WTC11 (cell line): ENCODE data around the gene NPHS1. TPM values are rescaled to one million over a fixed set of nuclear protein-coding genes. Genes with fewer than 3 reads are reported as not detected.

Experiments used
- ATAC-seq: fragments of 200-7000 bp; cut with Tn5 transposase; 2 replicates; pipeline ENCODE4 v1.10.0; 2021; ENCODE audit warnings: mild to moderate bottlenecking, moderate library complexity
- CTCF ChIA-PET: fragments of 300-600 bp; sonication (Branson Sonifier 250); formaldehyde crosslinking; loops from one replicate; lab custom pipeline; 2021; ENCODE audit warnings: antibody characterized with exemption; lab: Charles Lee
- POLR2A ChIA-PET: fragments of 350-600 bp; sonication (Branson Sonifier 250); formaldehyde crosslinking; loops from one replicate; lab custom pipeline; 2021; ENCODE audit warnings: antibody characterized with exemption; lab: Charles Lee
- DNase-seq: peaks from one replicate; pipeline ENCODE4 v3.0.0; 2021; ENCODE audit warnings: low spot score
- H3K27ac Mint-ChIP-seq: 2 replicates; pipeline ENCODE4 v1.8.0; 2021; ENCODE audit warnings: mixed read lengths
- H3K27me3 Mint-ChIP-seq: 2 replicates; pipeline ENCODE4 v1.8.0; 2021; ENCODE audit warnings: low read depth, mild to moderate bottlenecking, moderate library complexity, mixed read lengths
- H3K36me3 Mint-ChIP-seq: 2 replicates; pipeline ENCODE4 v1.8.0; 2021; ENCODE audit warnings: mixed read lengths
- H3K4me1 Mint-ChIP-seq: 2 replicates; pipeline ENCODE4 v1.8.0; 2022; ENCODE audit warnings: mixed read lengths
- H3K4me3 Mint-ChIP-seq: 2 replicates; pipeline ENCODE4 v1.8.0; 2021; ENCODE audit warnings: mild to moderate bottlenecking, moderate library complexity, mixed read lengths
- H3K9me3 Mint-ChIP-seq: 2 replicates; pipeline ENCODE4 v1.8.0; 2021; ENCODE audit warnings: mixed read lengths
- AR ChIP-seq: fragments of 250-450 bp; sonication (Bioruptor Pico); IDR thresholded peaks from 2 replicates; pipeline ENCODE4 v1.9.0; 2021; ENCODE audit warnings: mild to moderate bottlenecking
- ATF1 ChIP-seq: sonication (generic); formaldehyde crosslinking; IDR thresholded peaks from 2 replicates; pipeline ENCODE4 v1.8.1; 2023; ENCODE audit warnings: mild to moderate bottlenecking, moderate library complexity, missing genetic modification reagents
- CBFB ChIP-seq: sonication (generic); formaldehyde crosslinking; IDR thresholded peaks from 2 replicates; pipeline ENCODE4 v1.8.1; 2022; ENCODE audit warnings: mild to moderate bottlenecking, low read depth, missing genetic modification reagents
- CREB1 ChIP-seq: sonication (generic); formaldehyde crosslinking; IDR thresholded peaks from 2 replicates; pipeline ENCODE4 v1.8.0; 2023; ENCODE audit warnings: mild to moderate bottlenecking, missing genetic modification reagents
- ETV6 ChIP-seq: sonication (generic); formaldehyde crosslinking; IDR thresholded peaks from 2 replicates; pipeline ENCODE4 v1.8.1; 2022; ENCODE audit warnings: mild to moderate bottlenecking, missing genetic modification reagents
- HMGA2 ChIP-seq: fragments of 250-450 bp; sonication (Bioruptor Pico); IDR thresholded peaks from 2 replicates; pipeline ENCODE4 v1.4.0; 2021; ENCODE audit warnings: mild to moderate bottlenecking, moderate library complexity
- IRF2 ChIP-seq: sonication (generic); formaldehyde crosslinking; IDR thresholded peaks from 2 replicates; pipeline ENCODE4 v1.8.0; 2022; ENCODE audit warnings: low read depth, missing genetic modification reagents, borderline replicate concordance
- MYBL2 ChIP-seq: sonication (generic); formaldehyde crosslinking; IDR thresholded peaks from 2 replicates; pipeline ENCODE4 v1.8.1; 2023; ENCODE audit warnings: mild to moderate bottlenecking, moderate library complexity, missing genetic modification reagents
- NFATC4 ChIP-seq: fragments of 250-450 bp; sonication (Bioruptor Pico); IDR thresholded peaks from 2 replicates; pipeline ENCODE4 v1.9.0; 2021; ENCODE audit warnings: mild to moderate bottlenecking
- NR1H2 ChIP-seq: sonication (generic); formaldehyde crosslinking; IDR thresholded peaks from 2 replicates; pipeline ENCODE4 v1.9.0; 2021; ENCODE audit warnings: mild to moderate bottlenecking, moderate library complexity, missing genetic modification reagents
- PREB ChIP-seq: sonication (generic); formaldehyde crosslinking; IDR thresholded peaks from 2 replicates; pipeline ENCODE4 v1.8.1; 2022; ENCODE audit warnings: mild to moderate bottlenecking, missing genetic modification reagents, moderate library complexity, borderline replicate concordance
- SMAD3 ChIP-seq: sonication (generic); formaldehyde crosslinking; IDR thresholded peaks from 2 replicates; pipeline ENCODE4 v1.8.0; 2022; ENCODE audit warnings: missing genetic modification reagents, mild to moderate bottlenecking, borderline replicate concordance
- SP1 ChIP-seq: sonication (generic); formaldehyde crosslinking; conservative IDR thresholded peaks from 2 replicates; pipeline ENCODE4 v1.8.1; 2022; ENCODE audit warnings: missing genetic modification reagents
- TEAD1 ChIP-seq: sonication (generic); formaldehyde crosslinking; IDR thresholded peaks from 2 replicates; pipeline ENCODE4 v1.8.0; 2022; ENCODE audit warnings: mild to moderate bottlenecking, missing genetic modification reagents
- USF1 ChIP-seq: sonication (generic); formaldehyde crosslinking; IDR thresholded peaks from 2 replicates; pipeline ENCODE4 v1.8.0; 2022; ENCODE audit warnings: mild to moderate bottlenecking, missing genetic modification reagents
- USF2 ChIP-seq: sonication (generic); formaldehyde crosslinking; IDR thresholded peaks from 2 replicates; pipeline ENCODE4 v1.8.1; 2023; ENCODE audit warnings: mild to moderate bottlenecking, missing genetic modification reagents, moderate library complexity
- ZBTB43 ChIP-seq: sonication (generic); formaldehyde crosslinking; IDR thresholded peaks from 2 replicates; pipeline ENCODE4 v1.8.1; 2023; ENCODE audit warnings: mild to moderate bottlenecking, missing genetic modification reagents
- ZMAT4 ChIP-seq: fragments of 250-450 bp; sonication (Bioruptor Pico); IDR thresholded peaks from 2 replicates; pipeline ENCODE4 v1.9.0; 2021; ENCODE audit warnings: mild to moderate bottlenecking
- ZNF396 ChIP-seq: fragments of 250-450 bp; sonication (Bioruptor Pico); IDR thresholded peaks from 2 replicates; pipeline ENCODE4 v1.8.0; 2021; ENCODE audit warnings: mild to moderate bottlenecking, moderate library complexity, borderline replicate concordance
- ZNF423 ChIP-seq: fragments of 250-450 bp; sonication (Bioruptor Pico); IDR thresholded peaks from 2 replicates; pipeline ENCODE4 v2.1.2; 2022; ENCODE audit warnings: mild to moderate bottlenecking, moderate library complexity
- ZNF512 ChIP-seq: sonication (generic); formaldehyde crosslinking; IDR thresholded peaks from 2 replicates; pipeline ENCODE4 v1.8.1; 2022; ENCODE audit warnings: missing genetic modification reagents, borderline replicate concordance
- total RNA-seq: library from RNA; stranded (reverse); gene quantifications from 3 replicates; pipeline ENCODE4 v1.2.3, GENCODE V29; 2021

Gene NPHS1
- total RNA-seq, 1 experiment from 2014 or later: 0.61 TPM

GRCh38 chr19:35859414-35859813 is 7.1 kb upstream of the NPHS1 start:
- no peak for TF ChIP-seq ZMAT4 (CRISPR knock-in tag)
- no peak for TF ChIP-seq ZNF512 (CRISPR knock-in tag)
- TF ChIP-seq AR (CRISPR knock-in tag): no peak
- no peak for TF ChIP-seq IRF2
- TF ChIP-seq NR1H2 (CRISPR knock-in tag): no peak
- TF ChIP-seq HMGA2 (CRISPR knock-in tag): no peak
- no peak for TF ChIP-seq SMAD3 (CRISPR knock-in tag)
- TF ChIP-seq NFATC4 (CRISPR knock-in tag): no peak
- TF ChIP-seq SP1 (CRISPR knock-in tag): no peak
- no peak for TF ChIP-seq ETV6
- no peaks in the 10 kb centered on the region for H3K36me3 Mint-ChIP-seq
- peaks cover 28% of the 10 kb centered on the region for H3K4me1 Mint-ChIP-seq
- H3K9me3 Mint-ChIP-seq: no peaks in the 10 kb centered on the region
- ChIA-PET CTCF (interaction anchor here (1.2 to 3.2 kb wide), 4 partner anchors 9 to 74 kb away, joined by 4 to 36 read pairs (median 25); partner anchors contain the start of gene APLP1), POLR2A (interaction anchor here (0.5 kb wide), 1 partner anchor 86 kb away, joined by 3 read pairs; no protein-coding TSS in a partner anchor)
- H3K4me3 Mint-ChIP-seq: peak overlapping the region; percentile 35
- DNase-seq (no peak), ATAC-seq (no peak)
- peaks cover 94% of the 10 kb centered on the region for H3K27me3 Mint-ChIP-seq
- no peak overlapping the region for H3K27ac Mint-ChIP-seq

GRCh38 chr19:35858311-35858710 is 6.0 kb upstream of the NPHS1 start:
- H3K27ac Mint-ChIP-seq: no peak overlapping the region
- H3K36me3 Mint-ChIP-seq: no peaks in the 10 kb centered on the region
- peak overlapping the region; percentile 32 for H3K4me3 Mint-ChIP-seq
- DNase-seq (no peak), ATAC-seq (no peak)
- TF ChIP-seq ZBTB43 (CRISPR knock-in tag): no peak
- TF ChIP-seq ZNF396 (CRISPR knock-in tag): no peak
- no peak for TF ChIP-seq CBFB (CRISPR knock-in tag)
- no peak for TF ChIP-seq SMAD3 (CRISPR knock-in tag)
- TF ChIP-seq CREB1 (CRISPR knock-in tag): no peak
- no peak for TF ChIP-seq TEAD1 (CRISPR knock-in tag)
- no peak for TF ChIP-seq USF2 (CRISPR knock-in tag)
- no peak for TF ChIP-seq ATF1 (CRISPR knock-in tag)
- TF ChIP-seq USF1 (CRISPR knock-in tag): no peak
- no peak for TF ChIP-seq PREB
- no peak for TF ChIP-seq MYBL2 (CRISPR knock-in tag)
- TF ChIP-seq ZNF423 (CRISPR knock-in tag): no peak
- peaks cover 28% of the 10 kb centered on the region for H3K4me1 Mint-ChIP-seq
- no peaks in the 10 kb centered on the region for H3K9me3 Mint-ChIP-seq
- ChIA-PET CTCF (interaction anchor here (0.7 kb wide), 1 partner anchor 12 kb away, joined by 5 read pairs; no protein-coding TSS in a partner anchor), POLR2A (no interaction called here)
- peaks cover 93% of the 10 kb centered on the region for H3K27me3 Mint-ChIP-seq
